NCI-H146 treated with DMSO at 0.1 percent for 48 hours (cell line): ENCODE results near the gene TBXAS1.
A peak's percentile ranks its signal among the peaks of the same experiment; 100 is the strongest.

Source experiments
- DNase-seq: peaks from one replicate; lab custom pipeline; 2025; ENCODE audit not compliant: unreplicated experiment; lab: John Stamatoyannopoulos, UW

TBXAS1 gene

GRCh38 chr7:139942636-139943035, 113.6 kb downstream of the TBXAS1 start:
- DNase-seq: no peak

DNA sequence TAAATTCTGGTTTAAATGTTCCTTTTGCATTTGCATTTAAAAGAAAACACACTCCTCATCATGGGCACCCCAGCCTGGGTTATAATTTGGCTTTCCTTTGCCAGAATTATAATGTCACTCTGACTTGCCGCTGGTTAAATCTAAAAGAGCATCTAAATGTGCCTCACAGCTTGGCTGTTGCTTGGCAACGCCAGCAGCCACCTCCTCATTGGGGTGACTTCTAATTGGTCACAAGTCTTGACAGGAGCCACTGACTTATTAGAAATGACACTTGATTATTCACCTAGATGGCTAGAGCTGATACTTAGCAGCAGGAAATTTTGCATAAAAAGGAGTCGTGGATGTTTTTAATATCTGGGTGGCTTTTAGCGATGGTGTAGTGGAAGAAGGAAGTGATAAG, 114.3 kb downstream of the TBXAS1 start:
- peak; percentile 58 for DNase-seq

DNA sequence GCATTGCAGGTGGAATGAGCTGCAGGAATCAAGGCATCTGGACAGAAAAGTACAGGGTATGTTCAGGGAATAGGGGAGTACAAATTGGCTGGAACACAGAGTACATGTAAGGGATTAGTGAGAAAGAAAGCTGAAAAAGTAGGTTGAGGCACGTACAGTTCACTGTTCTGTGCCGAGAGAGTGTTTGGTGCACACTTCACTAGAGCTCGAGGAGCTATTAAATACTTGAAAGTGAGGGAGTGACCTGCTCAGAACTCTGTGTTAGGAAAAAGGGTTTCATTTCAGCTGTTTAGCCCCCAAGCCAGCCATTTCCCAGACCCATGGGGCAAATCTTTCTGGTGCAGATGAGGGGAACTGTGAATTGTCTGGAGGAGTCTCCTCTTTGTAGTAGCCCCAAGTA, 115.2 kb downstream of the TBXAS1 start:
- DNase-seq: no peak

- DNase-seq: no peak
Measured at GRCh38 chr7:139946533-139946932, 117.5 kb downstream of the TBXAS1 start.

- no peak for DNase-seq
Measured at GRCh38 chr7:139947021-139947420, 118.0 kb downstream of the TBXAS1 start.

DNA sequence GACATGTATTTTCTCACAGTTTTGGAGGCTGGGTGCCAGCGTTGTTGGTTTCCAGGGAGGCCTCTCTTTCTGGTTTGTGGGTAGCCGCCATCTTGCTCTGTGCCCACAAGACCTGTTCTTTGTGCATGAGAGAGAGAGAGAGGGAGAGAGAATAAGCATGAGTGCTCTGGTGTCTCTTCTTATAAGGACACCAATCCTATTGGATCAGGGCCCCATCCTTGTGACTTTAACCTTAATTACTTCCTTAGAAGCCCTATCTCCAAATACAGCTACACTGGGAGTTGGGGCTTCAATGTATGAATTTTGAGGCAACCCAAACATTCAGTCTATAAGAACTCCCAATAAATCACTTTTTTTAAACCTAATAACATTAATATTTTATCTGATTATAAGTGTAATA, 119.1 kb downstream of the TBXAS1 start:
- DNase-seq: no peak

DNA sequence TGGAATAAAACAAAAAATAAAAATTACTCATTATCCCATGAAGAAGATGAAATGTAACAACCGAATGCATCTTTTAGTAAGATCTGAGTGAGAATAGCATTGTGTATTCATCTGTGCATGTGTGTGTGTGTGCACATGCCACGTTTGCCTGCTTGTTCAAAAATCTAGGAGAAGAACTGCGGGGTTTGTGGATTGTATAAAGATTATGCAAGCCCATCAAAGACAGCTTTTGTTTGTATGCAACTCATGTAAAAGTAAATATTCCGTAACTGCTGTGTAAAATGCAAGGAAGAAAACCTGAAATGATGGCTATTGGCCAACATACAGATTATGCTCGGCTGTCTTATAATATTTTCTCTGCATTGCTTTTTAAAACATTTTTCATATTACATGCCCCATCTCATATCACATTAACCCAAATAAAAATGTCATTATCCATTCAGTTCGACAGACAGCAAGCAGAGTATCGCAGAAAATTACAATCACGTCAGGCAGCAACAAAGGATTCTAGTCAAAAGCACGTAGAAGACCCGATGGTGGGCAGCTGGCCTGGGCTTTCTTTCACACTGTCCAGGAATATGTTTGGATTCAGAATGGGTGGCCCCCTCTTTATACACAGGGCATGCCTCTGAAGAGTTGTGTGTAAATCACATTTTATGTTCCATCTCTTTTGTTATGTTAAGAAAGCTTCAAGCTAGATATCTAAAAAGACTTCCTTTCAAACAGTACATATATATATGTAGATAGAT, 119.7 kb downstream of the TBXAS1 start:
- DNase-seq: no peak

- no peak for DNase-seq
Measured at GRCh38 chr7:139949629-139950028, 120.6 kb downstream of the TBXAS1 start.

GRCh38 chr7:139950881-139951525, 121.9 kb downstream of the TBXAS1 start:
- DNase-seq: peak; percentile 71

DNA sequence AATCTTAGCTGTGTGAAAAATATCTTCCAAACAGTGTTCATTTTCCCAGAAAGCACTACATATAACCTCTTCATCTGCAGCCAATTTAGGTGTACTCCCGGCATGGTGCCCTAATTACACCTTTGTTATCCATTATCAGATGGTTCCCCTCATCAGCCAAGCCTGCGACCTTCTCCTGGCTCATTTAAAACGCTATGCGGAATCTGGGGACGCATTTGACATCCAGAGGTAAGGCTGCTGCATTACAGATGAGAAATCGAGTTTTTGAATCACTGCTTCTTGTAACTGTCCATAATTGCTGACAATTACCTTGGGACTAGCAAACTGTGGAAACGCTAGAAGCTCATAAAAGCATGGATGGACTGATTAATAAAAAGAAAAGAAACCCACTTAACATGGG, 124.2 kb downstream of the TBXAS1 start:
- DNase-seq: peak; percentile 65

- no peak for DNase-seq
Measured at GRCh38 chr7:139955109-139955820, 126.2 kb downstream of the TBXAS1 start.

GRCh38 chr7:139958599-139959284, 129.7 kb downstream of the TBXAS1 start:
- no peak for DNase-seq

DNA sequence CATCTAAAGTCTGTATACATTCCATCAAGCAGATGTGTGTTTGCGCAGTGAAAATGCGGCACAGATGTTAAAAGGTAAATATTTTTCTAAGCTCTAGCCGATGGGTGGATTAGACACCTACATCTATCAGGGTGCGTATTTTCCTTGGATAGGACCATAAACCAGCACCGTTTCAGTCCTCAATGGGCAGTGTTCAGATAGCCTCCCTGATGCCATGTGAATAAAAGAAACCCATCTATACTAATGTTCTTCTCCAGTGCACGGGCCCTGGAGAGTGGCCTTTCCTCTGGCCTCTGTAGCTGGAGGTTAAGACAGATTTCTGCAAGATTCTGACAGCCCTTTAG, 130.2 kb downstream of the TBXAS1 start:
- no peak for DNase-seq

DNA sequence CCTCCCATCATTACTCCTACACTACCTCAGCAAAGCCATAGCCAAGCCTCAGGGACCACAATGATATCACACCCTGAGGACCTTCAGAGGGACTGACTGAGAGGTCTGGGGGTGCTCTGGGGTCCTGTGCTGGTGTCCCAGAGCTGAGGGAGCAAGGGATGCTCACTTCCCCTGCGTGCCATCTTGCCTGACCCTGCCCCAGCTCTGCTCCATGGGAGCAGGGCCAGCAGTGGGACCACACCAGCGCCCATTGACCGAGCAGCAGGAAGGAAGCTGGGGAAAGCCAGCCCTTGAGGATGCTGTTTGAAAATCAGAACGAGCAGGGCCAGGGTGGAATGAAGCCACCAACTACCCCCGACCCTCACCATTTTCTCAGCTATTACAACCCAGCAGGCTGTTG, 130.7 kb downstream of the TBXAS1 start:
- no peak for DNase-seq

GRCh38 chr7:139960157-139960556, 131.1 kb downstream of the TBXAS1 start:
- no peak for DNase-seq

- no peak for DNase-seq
Measured at GRCh38 chr7:139965942-139966628, 137.0 kb downstream of the TBXAS1 start.

DNA sequence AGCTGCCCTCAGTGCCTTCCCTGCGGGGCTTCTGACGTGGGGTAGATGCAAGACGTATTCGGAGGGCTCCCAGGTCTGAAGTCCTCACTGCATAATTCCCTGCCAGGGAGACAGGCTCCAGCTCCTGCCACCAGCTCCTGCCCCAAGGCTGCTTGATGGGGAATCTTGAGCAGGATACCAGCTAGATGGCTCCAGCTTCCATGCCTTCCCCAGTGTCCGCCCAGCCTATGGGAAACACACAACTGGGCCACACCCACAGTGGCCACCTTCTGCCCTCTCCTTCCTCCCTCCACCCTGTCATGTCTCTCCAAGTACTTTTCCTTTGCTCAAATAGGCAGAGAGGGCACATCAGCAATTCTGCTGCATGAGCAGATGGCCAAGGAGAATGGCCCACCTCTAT, 137.9 kb downstream of the TBXAS1 start:
- DNase-seq: no peak

DNA sequence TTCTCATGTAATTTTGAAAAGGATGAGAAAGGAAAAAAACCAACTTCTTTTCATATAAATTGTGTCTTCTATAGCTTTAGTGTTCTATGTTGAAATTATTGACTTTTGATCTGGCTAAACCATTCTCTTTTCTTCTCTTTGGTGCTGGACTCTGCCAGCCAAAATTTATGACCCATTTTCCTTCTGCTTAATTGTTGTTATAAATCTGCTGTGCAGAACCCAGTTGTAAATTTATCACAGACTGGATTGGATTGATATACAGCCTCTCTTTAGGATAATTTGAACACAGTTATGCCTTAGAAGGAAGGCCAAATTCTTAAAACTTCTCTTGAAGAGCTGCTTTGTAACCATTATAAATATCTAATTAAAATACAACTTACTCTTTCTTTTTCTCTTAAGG, 139.9 kb downstream of the TBXAS1 start:
- no peak for DNase-seq

GRCh38 chr7:139972029-139972428, 143.0 kb downstream of the TBXAS1 start:
- DNase-seq: peak; percentile 6

DNA sequence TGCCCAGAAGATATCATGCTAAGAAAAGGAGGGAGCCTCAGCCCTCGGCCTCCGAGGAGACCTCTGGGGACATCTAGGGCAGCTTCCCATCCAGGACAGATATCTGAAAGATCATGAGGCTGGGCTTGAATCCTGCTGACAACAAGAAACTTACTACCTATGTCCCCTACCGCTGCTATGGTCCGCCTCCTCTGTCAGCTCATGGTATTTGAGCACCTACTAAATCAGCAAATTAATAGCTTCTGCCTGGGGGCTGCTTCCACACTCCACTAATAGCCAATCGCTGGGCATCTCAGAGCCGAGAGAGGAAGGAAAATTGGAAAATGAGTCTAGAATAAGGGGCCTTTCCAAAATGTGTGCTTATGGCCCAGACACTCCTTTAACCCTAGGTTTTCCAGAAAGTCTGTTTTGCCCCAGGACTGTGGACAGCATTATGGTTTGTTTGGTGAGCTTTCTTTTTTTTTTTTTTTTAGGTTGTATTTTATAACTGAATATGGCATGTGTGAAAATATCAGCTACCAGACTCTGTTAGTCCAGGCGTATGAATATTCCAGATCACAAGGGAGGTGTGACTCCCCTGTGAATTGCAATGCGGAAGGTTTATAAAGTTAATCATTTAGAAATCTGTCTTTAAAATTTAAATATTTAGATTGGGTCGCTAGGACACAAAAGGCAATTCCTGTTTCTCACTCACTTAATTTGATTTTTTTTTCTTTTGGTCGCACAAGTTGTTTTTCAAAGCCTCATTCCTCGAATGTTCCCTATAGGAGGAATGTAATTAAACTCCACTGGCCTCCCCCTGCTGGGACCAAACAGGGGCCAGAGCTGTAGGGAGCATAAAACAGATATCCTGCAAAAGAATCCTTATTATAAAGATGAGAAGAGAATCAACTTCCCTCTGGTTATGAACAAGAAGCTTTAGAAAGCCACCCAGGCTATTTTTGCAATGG, 144.3 kb downstream of the TBXAS1 start:
- DNase-seq: no peak
